Hypothalamus (tissue), 51 donors: ENCODE measurements around the gene SLC44A1.

ENCODE experiments used
- DNase-seq, 51 donors: peaks; one replicate each; lab custom pipeline; 2025; lab: John Stamatoyannopoulos, UW

The SLC44A1 gene

GRCh38 chr9:105449081-105449480 is 204.6 kb downstream of the SLC44A1 start:
- no peak for DNase-seq

- DNase-seq, result no peak
Measured at GRCh38 chr9:105452185-105452584, 207.7 kb downstream of the SLC44A1 start.

- no peak for DNase-seq
Measured at GRCh38 chr9:105455836-105456475, 211.5 kb downstream of the SLC44A1 start.

GRCh38 chr9:105457560-105458294 is 213.3 kb downstream of the SLC44A1 start:
- peak in 10 of 51 donors; percentile 4 to 33 (median 15) for DNase-seq

- no peak for DNase-seq
Measured at GRCh38 chr9:105458404-105458803, 214.0 kb downstream of the SLC44A1 start.

- no peak for DNase-seq
Measured at GRCh38 chr9:105459336-105459735, 214.9 kb downstream of the SLC44A1 start.

GRCh38 chr9:105466898-105467455 is 222.5 kb downstream of the SLC44A1 start:
- no peak for DNase-seq

GRCh38 chr9:105468875-105469274 is 224.4 kb downstream of the SLC44A1 start:
- no peak for DNase-seq

- no peak for DNase-seq
Measured at GRCh38 chr9:105473221-105473620, 228.8 kb downstream of the SLC44A1 start.

- DNase-seq, result peak in 3 of 51 donors; percentile 3 to 26 (median 11)
Measured at GRCh38 chr9:105475302-105475701, 230.9 kb downstream of the SLC44A1 start.

GRCh38 chr9:105479846-105480245 is 235.4 kb downstream of the SLC44A1 start:
- DNase-seq, result no peak

GRCh38 chr9:105483618-105484017 is 239.2 kb downstream of the SLC44A1 start:
- DNase-seq, result no peak

- DNase-seq, result no peak
Measured at GRCh38 chr9:105484226-105484625, 239.8 kb downstream of the SLC44A1 start.

- no peak for DNase-seq
Measured at GRCh38 chr9:105485131-105485530, 240.7 kb downstream of the SLC44A1 start.
